HG03439 (cell line): ENCODE data around the gene FGF19.
"Not testable (repeated sequence)": the region's sequence is repeated elsewhere in the genome, so short reads cannot be mapped to it uniquely, and the experiment has no call there.

Experiments
- ATAC-seq: cut with Tn5 transposase; IDR thresholded peaks from one replicate; pipeline ENCODE4 v1.9.1; 2021; ENCODE audit warnings: mild to moderate bottlenecking, moderate library complexity; ENCODE audit not compliant: unreplicated experiment

The FGF19 gene

GRCh38 chr11:69697469-69697843 lies 6.4 kb downstream of the FGF19 start:
- ATAC-seq = no peak

DNA sequence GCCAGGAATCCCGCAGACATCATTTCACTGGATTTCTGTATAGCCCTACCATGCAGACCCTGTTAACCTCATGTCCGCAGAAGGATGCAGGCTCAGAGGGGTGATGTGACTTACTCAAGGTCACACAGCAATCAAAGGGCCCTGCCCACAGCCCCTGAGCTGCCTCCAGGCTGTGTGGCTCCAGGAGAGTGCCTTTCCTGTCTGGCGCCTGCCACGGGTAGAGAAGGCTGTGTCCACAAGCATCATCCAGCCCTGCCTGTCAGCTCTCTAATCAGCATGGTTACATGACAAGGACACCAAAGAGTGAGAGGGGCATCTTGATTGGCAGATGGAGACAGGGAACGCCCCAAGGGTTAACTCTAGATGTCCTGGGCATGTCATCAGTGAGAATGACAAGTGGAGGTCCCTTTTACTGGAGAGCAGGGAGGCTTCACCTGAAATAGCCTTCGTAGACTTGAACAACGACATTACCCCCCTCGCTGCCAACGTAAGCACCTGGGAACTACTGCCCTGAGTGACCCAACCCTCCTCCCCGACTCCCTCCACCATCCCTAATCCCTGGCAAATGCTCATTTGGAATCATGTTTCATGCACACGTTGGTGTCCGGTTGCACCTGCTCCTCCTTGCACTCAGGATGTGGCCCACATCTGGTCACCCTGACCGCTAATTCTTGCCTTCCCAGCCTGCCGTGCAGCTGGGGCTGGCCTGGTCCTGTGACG lies 6.9 kb downstream of the FGF19 start:
- ATAC-seq = no peak

- ATAC-seq = not testable (repeated sequence)
These were observed 7.8 kb downstream of the FGF19 start for GRCh38 chr11:69695995-69696394.

GRCh38 chr11:69695581-69695980 lies 8.2 kb downstream of the FGF19 start:
- ATAC-seq = no peak

GRCh38 chr11:69694781-69695180 lies 9.0 kb downstream of the FGF19 start:
- no peak for ATAC-seq

DNA sequence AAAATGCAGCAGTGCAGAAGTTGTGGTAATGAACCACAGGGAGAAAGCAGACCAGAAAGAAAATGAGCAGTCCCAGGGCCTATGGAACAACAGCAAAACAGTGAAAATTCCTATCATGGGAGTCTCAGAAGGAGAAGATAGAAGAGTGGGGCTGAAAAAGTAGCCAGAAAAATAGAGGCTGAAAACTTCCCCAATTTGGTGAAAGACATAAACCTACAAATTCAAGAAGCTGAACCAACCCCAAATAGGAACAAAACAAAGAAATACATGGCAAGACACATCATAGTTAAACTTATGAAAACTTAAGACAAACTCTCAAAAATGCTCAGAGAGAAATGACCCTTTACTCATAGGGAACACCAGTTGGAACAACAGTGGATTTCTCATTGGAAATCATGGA lies 11.4 kb downstream of the FGF19 start:
- ATAC-seq = no peak

DNA sequence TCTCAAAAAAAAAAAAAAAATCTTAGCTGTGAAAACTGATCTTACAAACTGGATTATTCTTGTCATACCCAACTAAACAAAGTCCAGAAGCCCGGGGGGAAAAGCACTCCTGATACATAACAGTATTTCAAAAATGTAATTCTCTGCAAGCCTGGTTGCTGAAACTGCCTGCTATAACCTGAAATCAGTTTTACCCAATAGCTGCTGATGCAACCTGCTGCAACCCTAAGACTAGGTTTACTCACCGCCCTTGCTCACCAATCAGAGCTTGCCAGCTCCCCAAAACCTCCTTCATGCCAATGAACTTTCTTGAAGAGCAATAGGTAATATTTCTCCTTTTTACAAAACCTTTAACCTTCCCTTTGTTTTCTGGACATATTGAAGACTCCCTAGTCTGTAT lies 12.4 kb downstream of the FGF19 start:
- no peak for ATAC-seq

- no peak for ATAC-seq
These were observed 14.1 kb downstream of the FGF19 start for GRCh38 chr11:69689484-69690319.

GRCh38 chr11:69687969-69688771 lies 15.7 kb downstream of the FGF19 start:
- ATAC-seq = not testable (repeated sequence)

DNA sequence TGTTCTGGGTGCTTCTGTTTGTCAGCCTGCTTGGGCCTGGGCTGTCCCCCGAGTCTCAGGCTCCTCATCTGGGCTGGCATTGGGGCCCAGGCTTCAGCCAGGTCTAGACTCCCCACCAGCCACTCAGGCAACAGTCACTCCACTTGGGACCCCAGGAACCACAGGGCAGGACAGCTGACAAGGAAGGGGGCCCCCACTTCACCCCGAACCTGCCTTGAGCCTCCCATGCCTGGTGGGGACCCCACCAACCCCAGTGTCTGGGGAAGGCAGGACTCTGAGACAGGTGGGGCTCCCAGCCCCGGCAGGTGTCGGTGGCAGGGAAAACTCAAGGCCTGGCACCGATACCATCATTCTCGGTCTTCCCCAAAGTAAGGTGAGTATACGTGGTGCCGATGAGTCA lies 17.0 kb downstream of the FGF19 start:
- ATAC-seq = no peak

DNA sequence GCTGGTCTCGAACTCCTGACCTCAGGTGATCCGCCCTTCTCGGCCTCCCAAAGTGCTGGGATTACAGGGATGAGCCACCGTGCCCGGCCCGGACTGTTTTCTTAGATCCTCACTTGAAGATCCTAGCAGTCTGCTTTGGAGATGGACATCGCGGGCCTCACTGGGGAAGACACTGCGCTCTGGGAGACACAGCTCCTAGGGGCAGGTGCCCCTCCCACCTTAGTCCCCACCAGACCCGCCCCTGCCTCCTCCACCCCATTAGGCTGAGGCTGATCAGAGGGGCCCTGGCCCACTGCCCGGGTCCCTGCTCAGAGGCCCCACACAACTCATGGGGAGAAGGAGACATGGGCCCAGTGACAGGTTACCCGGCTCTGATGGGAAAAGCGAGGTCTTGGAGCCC lies 17.4 kb downstream of the FGF19 start:
- ATAC-seq = no peak

- ATAC-seq = no peak
These were observed 18.5 kb downstream of the FGF19 start for GRCh38 chr11:69685348-69685747.

DNA sequence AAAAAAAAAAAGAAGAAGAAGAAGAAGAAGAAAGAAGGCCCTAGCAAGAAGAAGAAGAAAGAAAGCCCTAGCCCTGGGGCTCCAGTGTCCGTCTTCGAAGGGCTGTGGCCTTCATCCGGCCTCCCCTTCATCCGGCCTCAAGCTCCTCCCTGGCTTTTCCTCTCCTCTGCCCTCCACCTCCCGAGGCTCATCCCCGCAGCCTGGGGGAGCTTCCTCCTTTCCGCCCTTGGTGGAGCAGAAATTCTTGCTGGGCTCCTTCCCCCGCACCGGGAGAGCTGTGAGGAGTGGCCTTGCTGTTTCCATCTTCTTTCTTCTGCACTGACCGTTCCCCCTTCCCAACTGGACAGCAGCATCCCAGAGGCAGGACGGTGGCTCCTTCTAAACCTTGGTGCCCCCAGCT lies 19.2 kb downstream of the FGF19 start:
- no peak for ATAC-seq

DNA sequence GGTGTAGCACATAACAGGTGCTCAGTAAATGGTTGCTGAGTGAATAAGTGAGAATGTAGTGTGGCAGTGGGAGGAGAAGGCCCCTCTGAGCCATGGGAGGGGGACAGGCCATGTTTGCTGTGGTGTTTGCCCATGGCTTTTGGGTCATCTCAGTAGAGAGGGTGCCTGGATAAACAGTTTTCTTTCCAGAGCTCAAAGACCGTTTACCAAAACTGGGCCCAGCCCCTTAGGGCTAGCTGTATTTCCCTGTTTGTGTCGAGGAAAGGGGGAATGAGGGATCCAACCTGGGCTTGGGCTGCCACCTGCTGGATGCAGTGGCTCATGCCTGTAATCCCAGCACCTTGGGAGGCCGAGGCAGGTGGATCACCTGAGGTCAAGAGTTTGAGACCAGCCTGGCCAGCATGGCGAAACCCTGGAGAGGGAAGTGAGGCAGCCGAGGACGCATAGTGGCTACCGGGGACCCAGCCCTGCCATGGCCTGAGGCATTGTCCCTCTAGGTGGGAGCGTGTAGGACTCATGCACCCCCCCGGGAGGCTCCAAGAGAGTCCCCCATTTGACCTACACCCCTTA lies 20.0 kb downstream of the FGF19 start:
- no peak for ATAC-seq

- no peak for ATAC-seq
These were observed 21.0 kb downstream of the FGF19 start for GRCh38 chr11:69682681-69683326.

DNA sequence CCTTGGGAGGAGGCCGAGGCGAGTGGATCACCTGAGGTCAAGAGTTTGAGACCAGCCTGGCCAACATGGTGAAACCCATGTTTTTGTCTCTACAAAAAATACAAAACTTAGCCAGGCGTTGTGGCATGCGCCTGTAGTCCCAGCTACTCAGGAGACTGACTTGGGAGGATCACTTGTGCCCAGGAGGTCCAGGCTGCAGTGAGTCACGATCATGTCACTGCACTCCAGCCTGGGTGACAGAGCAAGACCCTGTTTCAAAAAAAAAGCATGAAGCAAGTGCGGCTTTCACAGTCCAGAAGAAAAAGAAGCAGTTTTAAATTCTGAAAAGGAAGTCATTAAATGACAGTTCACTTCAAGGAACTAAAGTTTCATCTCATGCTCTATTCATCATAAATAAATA lies 21.6 kb downstream of the FGF19 start:
- no peak for ATAC-seq

DNA sequence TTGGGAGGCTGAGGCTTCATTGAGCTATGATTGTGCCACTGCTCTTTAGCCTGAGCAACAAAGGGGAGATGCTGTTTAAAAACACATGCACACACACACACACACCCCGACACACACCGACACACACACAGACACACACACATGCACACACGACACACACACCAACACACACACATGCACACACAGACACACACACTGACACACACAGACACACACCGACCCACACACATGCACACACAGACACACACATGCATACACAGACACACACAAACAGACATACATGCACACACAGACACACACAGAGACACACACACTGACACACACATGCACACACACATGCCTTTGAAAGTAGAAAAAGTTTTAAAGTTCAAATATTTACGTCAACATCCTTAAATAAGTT lies 23.1 kb downstream of the FGF19 start:
- ATAC-seq = no peak

DNA sequence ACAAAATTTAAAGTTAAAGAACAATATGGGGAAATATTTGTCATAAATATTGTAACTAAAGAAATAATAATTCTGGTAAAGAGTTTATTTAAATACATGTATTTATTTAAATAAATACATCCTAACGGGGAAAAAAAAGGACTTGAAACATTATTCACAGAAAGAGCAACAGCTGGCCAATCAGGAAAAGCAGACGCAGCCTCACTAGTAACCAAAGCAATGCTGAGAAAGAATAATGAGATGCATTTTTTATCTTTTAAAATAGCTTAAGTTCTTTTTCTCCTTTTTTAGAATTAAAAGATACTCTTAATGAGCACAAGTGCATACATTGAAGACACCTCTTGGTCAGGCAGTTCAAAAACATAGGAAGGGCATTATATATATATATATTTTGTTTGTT lies 26.1 kb downstream of the FGF19 start:
- ATAC-seq = no peak

DNA sequence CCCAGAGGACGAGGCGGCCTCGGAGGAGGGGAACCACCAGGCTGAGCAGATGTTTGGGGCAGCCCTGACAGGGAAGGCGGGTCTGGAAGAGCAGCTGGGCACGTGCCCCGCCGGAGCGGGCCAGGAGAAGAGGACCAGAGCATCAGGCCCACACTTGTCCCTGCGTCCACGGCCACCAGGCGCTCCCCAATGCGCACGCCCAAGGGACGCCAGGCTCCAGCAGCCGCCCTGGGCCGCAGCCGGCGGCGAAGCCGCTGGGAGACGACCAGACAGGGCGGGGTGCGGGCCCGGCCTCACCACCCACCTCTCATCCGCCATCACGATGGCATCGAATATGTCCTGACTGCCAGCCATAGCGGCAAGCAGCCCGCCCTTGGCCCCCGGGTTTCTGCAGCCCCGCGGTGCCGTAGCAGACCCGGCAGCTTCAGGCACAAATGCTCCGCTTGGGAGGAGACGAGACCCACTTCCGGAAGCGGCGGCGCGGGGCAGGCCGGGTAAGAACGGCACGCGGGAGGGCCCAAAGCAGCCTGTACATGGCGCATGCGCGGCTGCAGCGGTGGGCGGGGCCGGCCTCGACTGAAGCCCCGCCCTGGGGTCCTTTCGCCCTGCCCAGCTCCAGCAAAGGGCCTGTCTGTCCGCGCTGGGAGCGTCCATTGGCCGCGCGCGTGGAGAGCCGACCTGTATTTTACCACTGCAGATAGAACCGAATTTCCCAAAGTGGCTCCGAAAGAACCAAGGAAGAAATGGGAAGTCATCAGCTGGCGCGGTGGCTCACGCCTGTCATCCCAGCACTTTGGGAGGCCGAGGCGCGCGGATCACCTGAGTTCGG lies 28.7 kb downstream of the FGF19 start, which contains the start of gene LTO1:
LTO1 (minus strand) TSS at position 468 of the 829 bp plus-strand sequence; CDS start at position 354, 114 bp downstream.
- ATAC-seq = peak; percentile 89
